Gastrocnemius medialis (tissue), 4 donors: ENCODE results near the gene PRICKLE1.

Source experiments
- CTCF ChIP-seq, 5 experiments: fragments of 450-650 bp in 3 of 5; fragments of 200-600 bp in 2 of 5; sonication (generic) in 2 of 5; IDR thresholded peaks in 4 of 5; conservative IDR thresholded peaks in 1 of 5; 1 replicate in 4 of 5; 2 replicates in 1 of 5; pipeline ENCODE4 v1.5.1; 2016 to 2019; ENCODE audit warnings: antibody characterized with exemption in 5 of 5, mild to moderate bottlenecking in 3 of 5, moderate library complexity in 3 of 5
- POLR2A ChIP-seq, 2 donors: fragments of 450-650 bp; IDR thresholded peaks; one replicate each; pipeline ENCODE4 v1.6.1; 2017; ENCODE audit warnings: antibody characterized with exemption in 2 of 2, mild to moderate bottlenecking in 2 of 2, moderate library complexity in 2 of 2

- no peak for TF ChIP-seq CTCF (IDR thresholded peaks at IDR 0.05 in 4 of 5, conservative IDR thresholded peaks at IDR 0.05 in 1 of 5)
- no peak for TF ChIP-seq POLR2A (IDR thresholded peaks at IDR 0.05)
Observed at GRCh38 chr12:42475106-42475505, 114.4 kb downstream of the PRICKLE1 start.
